HG03571 (cell line): ENCODE measurements around the gene SCUBE1.

Source experiments
- ATAC-seq: cut with Tn5 transposase; IDR thresholded peaks from one replicate; pipeline ENCODE4 v1.9.1; 2021; ENCODE audit not compliant: unreplicated experiment

SCUBE1 gene

DNA sequence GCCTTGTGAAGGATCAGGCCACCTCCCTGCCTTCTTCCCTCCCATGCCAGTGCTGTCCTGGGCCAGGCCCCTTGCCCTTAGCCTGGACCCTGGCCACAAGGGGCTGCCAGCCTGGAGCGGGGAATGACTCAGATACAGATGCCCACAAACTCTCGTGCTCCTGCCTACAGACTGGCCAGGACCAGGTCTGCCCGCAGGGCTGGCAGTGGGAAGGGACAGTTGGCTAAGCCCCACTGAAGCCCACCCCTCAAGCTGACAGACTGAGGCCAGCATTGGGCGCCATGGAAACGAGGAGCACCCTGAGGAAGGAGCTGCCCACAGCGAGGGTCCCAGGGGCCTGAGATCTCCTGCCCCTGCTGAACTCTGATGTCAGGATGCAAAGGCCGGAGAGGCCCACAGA is 14.1 kb downstream of the SCUBE1 start:
- ATAC-seq, result no peak

DNA sequence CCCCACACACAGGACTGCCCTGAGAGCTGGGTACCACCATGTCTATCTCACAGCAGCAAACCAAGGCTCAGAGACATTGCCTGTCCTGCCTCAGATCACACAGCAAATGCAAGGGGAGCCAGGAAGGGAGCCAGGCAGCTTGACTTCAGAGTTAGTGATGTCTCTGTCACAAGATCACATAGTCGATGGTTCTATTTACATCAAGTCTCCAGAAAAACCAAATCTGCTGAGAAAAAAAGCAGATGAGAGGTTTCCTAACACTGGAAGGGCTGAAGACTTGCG is 16.1 kb downstream of the SCUBE1 start:
- no peak for ATAC-seq

DNA sequence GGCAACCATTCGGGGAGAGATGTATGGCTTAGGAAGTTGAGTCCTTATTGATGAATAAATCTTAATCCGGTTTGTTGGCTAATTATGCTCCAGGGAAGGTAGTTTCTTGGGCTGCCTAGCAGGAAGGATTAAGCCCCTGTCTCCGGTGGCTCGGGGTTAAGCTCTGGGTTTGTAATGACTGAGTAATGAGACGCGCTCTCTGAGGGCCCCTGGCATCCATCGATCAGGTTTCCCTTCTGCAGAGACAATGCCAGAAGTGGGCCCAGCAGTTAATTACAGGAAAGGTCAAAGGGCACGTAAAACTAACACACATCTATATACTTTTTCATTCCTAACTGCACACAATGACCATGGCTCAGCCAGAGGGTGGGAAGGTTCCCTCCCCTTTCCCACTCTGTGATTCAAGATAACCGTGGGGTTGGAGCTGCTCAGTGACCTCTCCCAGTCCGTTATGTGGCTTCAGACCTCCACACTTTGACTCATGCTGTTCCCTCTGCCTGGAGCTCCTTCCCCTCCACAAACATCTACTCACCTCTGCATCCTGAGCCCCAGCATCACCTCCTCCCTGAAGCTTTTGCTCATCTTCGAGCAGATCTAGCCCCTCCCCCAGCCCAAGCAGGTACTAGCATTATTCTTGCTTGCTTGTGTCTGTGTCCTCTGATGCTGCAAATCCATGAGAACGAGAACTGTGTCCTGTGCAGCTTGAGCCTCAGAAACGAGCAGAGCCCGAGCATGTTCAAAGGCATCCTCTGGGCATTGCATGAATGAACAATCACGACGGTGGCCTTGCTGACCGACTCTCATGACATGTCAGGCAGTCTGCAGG is 16.6 kb downstream of the SCUBE1 start:
- ATAC-seq, result no peak

DNA sequence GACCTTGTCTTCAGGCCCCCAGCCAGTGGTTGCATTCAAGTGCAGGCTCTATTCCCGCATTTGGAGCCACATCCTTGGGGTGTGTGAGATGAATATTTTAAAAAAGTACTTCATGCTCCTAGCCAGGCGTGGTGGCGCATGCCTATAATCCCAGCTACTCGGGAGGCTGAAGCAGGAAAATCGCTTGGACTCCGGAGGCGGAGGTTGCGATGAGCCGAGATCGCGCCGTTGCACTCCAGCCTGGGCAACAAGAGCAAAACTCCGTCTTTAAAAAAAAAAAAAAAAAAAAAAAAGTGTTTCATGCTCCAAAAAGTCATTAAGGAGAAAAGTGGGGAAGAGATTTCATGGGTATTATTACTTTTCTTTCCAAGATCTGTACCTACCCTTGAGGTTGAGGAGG is 18.0 kb downstream of the SCUBE1 start:
- no peak for ATAC-seq

- no peak for ATAC-seq
Measured at GRCh38 chr22:43320943-43321900, 21.9 kb downstream of the SCUBE1 start.

- no peak for ATAC-seq
Measured at GRCh38 chr22:43319661-43320486, 23.3 kb downstream of the SCUBE1 start.

- no peak for ATAC-seq
Measured at GRCh38 chr22:43317239-43317638, 25.9 kb downstream of the SCUBE1 start.

DNA sequence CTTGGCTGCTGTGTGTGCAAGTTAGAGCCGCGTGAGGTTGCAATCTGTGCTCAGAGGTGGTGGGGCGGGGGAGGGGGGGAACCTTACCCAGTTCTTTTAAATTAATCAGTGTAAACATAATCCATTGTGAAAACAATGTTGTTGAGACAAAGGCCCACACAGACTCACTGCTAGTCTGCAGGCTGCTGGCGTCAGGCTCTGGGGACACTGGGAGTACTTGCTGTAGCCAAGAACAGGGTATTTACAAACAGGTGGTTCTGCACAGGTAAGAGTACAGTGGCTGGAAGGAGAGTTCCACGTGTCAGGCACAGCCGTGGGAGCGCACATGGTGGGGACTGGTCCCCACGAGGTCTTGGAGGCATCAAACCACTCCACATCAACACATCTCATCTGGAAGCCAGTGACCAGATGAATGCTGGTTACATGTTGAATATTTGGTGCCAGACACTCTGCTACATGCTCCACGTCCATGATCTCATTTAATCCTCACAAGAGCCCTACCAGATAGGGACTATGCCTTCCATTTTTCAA is 27.4 kb downstream of the SCUBE1 start:
- no peak for ATAC-seq

- no peak for ATAC-seq
Measured at GRCh38 chr22:43314611-43315010, 28.6 kb downstream of the SCUBE1 start.

GRCh38 chr22:43313890-43314474 is 29.2 kb downstream of the SCUBE1 start:
- no peak for ATAC-seq

GRCh38 chr22:43313244-43313889 is 29.8 kb downstream of the SCUBE1 start:
- no peak for ATAC-seq

- ATAC-seq, result no peak
Measured at GRCh38 chr22:43312608-43313007, 30.6 kb downstream of the SCUBE1 start.

- no peak for ATAC-seq
Measured at GRCh38 chr22:43310798-43311197, 32.4 kb downstream of the SCUBE1 start.

GRCh38 chr22:43310311-43310710 is 32.9 kb downstream of the SCUBE1 start:
- no peak for ATAC-seq

DNA sequence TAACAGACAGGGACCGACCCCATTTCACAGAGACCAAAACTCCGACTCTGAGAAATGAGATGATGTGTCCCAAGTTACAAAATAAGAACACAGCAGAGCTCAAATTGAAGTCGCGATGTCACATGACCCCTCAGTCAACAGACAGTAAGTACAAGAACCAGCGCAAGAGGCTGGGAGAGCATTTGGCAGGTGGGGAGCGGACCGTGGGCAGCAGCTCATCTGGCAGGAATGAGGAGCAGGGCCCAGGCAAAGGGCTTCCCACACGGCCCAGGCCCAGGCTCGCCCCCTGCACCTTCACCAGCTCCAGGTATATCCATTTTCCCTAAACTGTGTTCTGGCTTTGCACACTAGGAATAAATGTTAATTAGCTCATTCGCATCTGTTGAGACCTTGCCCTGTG is 34.3 kb downstream of the SCUBE1 start:
- no peak for ATAC-seq

DNA sequence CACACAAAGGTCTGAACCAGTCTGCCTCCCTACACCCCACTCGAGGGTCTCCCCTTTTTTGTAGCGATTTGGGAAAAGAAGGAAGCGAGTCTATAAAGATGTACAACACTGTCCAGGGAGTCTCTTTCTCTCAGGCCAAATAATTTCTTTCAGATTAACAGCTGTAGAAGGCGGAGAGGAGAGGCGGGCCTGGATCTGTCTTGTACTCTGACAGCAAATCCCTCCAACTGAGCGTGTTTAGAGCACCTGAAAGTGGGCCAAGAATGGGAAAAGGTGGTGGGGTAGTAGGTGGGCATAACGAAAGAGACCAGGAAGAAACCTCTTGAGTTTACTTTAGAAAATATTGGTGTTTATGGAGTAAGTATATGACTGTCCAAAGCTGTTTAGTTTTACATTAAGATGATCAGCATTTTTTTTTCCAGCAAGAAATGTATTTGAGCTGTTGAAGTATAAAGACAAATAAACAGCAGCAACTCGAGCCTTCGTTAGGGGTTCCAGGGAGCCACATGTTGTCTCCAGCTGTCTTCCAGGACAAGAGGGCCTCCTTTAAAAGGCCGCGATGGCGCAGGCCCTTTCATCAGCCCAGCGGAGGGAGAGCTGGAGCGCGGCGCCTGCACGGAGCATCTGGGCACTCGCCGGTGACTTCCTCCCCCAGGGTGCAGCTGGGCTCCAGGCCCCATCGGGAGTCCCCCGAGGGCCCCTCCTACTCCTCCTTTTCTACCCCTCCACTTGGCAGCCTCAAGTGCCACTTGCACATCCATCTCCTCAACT is 34.9 kb downstream of the SCUBE1 start:
- ATAC-seq, result no peak

DNA sequence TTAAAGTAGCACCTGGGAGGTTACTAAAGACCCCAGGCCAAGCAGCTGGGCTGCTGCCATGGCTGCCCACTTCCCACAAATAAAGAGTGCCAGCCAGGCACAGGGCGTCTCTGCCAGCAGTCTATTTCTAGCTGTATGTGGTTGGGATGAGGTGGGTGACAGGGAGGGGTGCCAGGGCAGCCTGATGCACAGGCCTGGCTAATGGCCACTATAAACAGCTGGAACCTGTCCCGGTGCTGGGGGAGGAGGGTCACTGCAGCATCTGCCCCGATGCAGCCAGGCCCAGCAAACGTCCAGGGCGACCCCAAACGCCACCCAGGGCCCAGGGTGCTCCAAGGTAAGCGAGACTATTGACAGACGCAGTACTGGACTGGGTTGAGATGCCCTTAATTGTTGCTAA is 37.4 kb downstream of the SCUBE1 start:
- no peak for ATAC-seq

- no peak for ATAC-seq
Measured at GRCh38 chr22:43304831-43305590, 38.2 kb downstream of the SCUBE1 start.

DNA sequence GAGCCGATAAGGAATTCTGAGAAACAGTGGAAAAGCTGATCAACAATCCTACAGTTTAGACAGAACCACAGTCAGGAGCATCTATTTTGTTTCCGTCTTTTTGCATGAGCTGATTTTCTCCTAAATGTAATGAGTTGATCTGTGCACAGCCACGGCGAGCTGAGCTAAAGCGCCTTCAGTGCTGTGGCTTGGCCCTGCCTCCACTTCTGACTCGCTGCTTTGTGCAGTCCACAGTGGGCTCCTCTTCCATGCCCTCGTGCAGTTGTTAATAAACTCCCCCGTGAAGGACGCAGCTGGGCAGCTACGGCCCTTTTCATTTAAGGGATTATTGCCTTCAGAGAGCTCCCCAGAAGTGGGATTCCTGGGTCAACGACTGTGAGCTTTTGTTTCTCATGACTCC is 39.4 kb downstream of the SCUBE1 start:
- ATAC-seq, result no peak
